Amygdala (tissue), 56 donors: ENCODE data around the gene TRAPPC6A.

Experiments
- DNase-seq, 56 donors: peaks; one replicate each; lab custom pipeline; 2025; lab: John Stamatoyannopoulos, UW

The TRAPPC6A gene

GRCh38 chr19:45150751-45151281, 27.2 kb downstream of the TRAPPC6A start:
- no peak for DNase-seq

DNA sequence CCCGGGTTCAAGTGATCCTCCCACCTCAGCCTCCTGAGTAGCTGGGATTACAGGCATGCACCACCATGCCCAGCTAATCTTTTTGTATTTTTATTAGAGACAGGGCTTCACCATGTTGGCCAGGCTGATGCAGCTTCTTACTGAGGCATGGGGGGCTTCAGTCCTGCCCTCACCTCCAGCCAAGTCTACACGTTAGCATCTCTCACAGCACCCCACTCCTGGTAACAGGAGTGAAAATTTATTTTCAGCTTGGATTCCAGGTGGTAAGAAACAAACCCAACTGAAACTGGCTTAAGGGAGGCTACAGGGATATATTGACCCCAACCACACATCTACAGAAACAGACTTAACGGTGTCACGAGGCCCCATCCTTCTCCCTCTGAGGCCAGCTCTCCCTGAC, 27.9 kb downstream of the TRAPPC6A start:
- DNase-seq, result no peak

DNA sequence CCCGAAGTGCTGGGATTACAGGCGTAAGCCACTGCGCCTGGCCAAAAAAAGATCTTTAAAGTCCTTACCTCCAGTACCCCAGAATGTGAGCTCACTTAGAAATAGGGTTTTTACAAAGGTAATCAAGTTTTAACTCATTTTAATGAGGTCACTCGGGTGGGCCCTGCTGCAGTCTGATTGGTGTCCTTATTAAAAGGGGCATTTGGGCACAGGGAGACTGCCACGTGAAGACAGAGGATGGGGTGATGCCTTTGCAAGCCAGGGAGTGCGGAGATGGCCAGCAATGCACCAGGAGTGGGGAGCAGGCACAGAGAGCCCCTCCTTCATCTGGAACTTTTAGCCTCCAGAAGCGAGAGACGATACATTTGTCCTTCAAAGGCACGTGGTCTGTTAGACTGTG, 28.9 kb downstream of the TRAPPC6A start:
- no peak for DNase-seq

DNA sequence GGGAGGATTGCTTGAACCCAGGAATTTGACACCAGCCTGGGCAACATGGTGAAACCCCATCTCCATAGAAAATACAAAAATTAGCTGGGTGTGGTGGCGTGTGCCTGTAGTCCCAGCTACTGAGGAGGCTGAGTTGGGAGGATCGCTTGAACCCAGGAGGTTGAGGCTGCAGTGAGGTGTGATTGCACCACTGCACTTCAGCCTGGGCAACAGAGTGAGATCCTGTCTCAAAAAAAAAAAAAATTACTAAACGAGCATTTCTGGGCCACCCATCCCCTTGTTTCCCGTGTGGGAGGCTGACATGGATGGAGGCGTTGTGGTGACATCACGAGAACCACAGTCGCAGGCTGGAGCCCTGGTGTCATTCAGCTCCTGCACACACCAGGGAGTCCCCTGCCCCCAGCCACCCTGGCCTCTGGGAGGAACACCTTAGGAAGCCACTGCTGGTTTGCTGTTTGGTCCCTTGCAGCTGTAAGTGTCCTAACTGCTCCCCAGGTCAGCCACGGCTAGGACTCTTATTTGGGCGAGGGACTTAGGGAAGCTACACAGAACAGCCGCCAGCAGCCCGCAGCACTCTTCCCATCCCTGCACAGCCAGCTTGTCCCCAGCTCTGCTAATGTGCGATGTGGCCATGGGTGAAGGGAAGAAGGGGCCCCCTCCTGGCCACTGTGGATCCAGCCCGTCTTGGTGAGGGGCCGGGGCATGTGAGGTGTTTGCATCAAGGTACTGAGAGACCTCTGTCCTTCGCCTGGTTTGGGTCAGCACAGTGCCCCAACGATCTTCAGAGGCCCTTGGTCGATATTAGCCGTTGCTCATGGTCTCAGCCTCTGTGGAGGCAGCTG, 30.0 kb downstream of the TRAPPC6A start:
- DNase-seq, result no peak

- DNase-seq, result peak in 1 of 56 donors; percentile 14
Measured at GRCh38 chr19:45146741-45147205, 31.3 kb downstream of the TRAPPC6A start.

- no peak for DNase-seq
Measured at GRCh38 chr19:45146251-45146650, 31.8 kb downstream of the TRAPPC6A start.

DNA sequence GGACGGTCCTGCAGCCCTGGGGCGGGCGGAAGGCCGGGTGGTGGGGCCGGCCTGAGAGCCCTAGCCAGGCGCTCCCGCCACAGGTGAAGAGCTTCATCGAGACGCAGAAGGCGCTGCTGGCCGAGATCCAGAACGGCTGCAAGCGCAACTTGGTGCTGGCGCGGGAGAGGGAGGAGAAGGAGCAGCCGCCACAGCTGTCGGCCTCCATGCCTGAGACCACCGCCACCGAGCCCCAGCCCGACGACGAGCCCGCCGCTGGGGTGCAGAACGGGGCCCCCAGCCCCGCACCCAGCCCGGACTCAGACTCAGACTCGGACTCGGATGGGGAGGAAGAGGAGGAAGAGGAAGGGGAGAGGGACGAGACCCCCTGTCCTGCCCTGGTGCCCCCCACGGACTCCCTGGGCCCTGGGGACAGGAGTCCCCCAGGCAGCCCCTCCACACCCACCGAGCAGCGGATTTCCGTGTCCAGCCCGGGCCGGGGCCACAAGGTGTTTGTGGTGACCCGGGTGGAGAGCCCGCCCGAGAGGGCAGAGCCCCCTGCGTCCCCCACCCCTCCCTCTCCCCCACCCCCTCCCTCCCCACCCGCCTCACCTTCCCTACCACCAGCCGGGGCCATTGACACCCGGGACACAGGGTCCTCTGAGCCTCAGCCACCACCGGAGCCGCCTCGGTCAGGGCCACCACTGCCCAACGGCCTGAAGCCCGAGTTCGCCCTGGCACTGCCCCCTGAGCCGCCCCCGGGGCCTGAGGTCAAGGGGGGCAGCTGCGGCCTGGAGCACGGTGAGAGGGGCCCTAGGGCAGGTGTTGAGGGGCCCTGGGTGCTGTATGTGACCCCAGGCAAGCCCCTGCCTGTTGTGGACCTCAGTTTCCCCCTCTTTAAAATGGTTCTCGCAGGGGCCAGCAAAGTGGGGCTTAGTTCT, 32.5 kb downstream of the TRAPPC6A start:
- DNase-seq, result no peak

GRCh38 chr19:45144431-45145269, 33.4 kb downstream of the TRAPPC6A start:
- no peak for DNase-seq

GRCh38 chr19:45142726-45143110, 35.3 kb downstream of the TRAPPC6A start:
- DNase-seq, result peak in 1 of 56 donors; percentile 27

DNA sequence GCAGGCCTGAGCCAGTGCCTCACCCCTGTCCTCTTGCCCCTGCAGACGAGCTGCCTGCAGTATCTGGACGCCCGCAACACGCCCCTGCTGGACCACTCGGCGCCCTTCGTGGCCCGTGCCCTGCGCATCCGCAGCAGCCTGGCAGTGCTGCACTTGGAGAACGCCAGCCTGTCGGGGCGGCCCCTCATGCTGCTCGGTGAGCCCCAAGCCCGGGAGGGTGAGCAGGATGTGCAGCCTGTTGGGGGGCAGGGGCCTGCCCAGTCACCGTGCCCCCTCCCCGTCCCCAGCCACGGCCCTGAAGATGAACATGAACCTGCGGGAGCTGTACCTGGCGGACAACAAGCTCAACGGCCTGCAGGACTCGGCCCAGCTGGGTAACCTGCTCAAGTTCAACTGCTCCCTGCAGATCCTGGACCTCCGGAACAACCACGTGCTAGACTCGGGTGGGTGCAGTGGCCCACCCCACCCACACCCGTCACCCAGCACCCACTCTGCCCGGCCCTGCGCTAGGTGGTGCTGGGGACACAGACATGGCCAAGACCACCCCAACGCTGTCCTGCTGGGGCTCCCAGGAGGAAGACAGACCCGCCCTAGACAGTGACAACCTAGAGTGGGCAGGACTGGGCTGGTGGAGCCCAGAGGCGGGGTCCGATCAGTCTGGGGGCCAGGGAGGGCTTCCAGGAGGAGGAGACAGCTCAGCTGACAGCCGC, 35.9 kb downstream of the TRAPPC6A start:
- DNase-seq, result no peak

DNA sequence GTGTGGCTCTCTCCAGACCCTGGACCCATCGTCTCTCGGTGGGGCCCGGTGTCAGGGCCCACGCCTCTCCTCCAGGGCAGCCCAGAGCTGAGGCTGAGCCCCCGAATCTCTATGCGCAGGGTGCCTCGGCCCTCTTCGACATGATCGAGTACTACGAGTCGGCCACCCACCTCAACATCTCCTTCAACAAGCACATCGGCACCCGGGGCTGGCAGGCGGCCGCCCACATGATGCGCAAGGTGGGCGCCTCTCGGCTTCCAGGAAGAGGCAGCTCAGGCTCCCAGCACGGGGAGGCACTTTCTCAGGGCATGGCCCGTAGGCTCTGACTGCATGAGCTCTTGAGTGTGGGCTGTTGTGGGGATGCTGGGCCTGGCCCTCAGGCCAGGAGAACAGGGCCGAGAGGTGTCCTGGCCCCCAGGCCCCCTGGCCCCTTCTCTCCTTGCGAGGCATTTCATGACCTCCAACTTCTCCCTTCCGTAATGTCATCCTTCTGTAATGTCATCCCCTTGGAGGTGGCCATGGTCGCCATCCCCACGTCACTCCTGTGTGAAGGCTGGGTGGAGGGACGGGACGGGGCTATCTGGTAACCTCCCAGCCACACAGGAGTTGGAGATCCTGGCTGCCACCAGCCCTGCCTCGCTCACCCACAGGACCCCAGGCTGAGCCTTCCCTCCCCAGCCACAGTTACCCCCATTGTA, 36.7 kb downstream of the TRAPPC6A start:
- DNase-seq, result peak in 1 of 56 donors; percentile 14

GRCh38 chr19:45140533-45140932, 37.5 kb downstream of the TRAPPC6A start:
- DNase-seq, result no peak

GRCh38 chr19:45140144-45140503, 37.9 kb downstream of the TRAPPC6A start:
- no peak for DNase-seq

DNA sequence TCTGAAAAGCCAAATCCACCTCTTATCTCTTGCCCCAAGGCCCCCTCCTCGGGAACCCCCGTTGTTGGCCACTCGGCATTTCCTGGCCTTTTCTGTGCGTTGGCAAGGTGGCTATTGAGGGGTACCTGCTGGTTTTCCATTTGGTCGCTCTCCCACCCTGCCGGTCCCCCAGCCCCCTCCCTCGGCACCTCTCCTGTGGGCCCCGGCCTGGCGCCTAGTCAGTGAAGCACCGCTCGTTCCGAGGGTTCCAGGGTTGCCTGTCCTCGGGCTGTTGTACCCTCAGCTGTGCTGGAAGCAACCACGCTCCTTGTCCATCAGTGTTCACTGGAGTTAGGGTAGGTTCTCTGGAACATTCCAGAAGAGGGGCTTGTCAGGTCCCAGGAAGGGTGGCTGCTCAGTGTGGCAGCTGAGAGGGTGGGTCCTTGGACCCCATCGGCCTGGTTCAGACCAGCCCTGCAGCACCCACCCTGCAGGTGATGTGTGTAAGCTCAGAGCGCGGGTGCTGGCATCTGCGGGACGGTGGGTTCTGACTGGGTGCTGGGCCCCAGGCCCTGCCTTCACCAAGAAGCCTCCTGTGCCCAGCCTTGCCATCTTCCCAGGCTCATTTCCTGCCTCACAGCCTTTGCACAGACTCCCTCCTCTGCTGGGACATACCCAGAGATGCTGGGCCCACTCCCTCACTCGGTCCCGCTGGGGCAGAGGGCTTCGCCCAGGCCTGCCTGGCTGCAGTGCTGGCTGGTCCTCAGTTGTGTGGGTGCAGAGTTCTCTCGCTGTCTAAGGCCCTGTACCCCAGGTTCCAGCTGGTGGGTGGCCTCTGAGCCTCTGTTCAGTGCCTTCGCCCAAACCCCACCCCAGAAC, 38.5 kb downstream of the TRAPPC6A start:
- no peak for DNase-seq

DNA sequence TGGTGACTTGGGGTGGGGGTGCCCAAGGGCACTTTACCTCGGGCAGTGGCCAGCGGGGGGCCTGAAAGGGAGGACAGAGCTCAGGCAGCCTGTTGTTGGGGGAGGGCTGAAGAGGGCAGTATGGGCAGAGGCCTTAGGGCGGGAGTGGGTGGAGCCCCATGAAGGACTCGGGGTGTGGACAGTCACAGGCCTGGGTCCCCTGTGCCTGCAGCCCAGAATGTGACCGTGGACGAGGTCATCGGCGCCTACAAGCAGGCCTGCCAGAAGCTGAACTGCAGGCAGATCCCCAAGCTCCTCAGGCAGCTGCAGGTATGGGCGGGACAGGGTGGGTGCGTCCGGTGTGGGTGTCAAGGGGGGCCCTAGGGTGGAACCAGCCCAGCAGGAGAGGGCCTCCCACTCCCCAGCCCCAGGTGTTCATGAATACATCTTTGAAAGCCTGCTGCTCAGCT, 39.7 kb downstream of the TRAPPC6A start:
- no peak for DNase-seq

- DNase-seq, result peak in 23 of 56 donors; percentile 8 to 63 (median 34)
Measured at GRCh38 chr19:45137179-45137761, 40.8 kb downstream of the TRAPPC6A start.

- no peak for DNase-seq
Measured at GRCh38 chr19:45136507-45137178, 41.4 kb downstream of the TRAPPC6A start.
